DMS114 treated with DMSO at 0.1 percent for 48 hours (cell line): Measurements from ENCODE around the gene TMEM39A.
A peak's percentile ranks its signal among the peaks of the same experiment; 100 is the strongest.

Source experiments
- DNase-seq: peaks from one replicate; lab custom pipeline; 2025; ENCODE audit not compliant: unreplicated experiment; lab: John Stamatoyannopoulos, UW

TMEM39A gene

DNA sequence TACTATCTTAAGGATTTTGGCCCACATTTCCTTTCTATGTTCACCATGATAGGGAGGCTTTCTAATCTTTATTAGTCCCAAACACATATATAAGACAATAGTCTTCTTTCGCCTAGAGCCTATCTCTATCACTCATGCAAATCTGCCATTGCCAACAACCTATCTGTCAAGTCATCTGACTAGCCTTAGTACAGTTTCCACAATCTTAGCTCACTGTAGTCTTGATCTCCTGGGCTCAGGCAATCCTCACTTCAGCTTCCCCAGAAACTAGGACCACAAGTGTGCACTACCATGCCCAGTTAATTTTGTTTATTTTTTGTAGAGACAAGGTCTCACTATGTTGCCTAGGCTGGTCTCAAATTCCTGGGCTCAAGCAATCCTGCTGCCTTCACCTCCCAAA lies 6.9 kb downstream of the TMEM39A start:
- no peak for DNase-seq

- no peak for DNase-seq
These were observed 9.6 kb downstream of the TMEM39A start for GRCh38 chr3:119453822-119454221.

DNA sequence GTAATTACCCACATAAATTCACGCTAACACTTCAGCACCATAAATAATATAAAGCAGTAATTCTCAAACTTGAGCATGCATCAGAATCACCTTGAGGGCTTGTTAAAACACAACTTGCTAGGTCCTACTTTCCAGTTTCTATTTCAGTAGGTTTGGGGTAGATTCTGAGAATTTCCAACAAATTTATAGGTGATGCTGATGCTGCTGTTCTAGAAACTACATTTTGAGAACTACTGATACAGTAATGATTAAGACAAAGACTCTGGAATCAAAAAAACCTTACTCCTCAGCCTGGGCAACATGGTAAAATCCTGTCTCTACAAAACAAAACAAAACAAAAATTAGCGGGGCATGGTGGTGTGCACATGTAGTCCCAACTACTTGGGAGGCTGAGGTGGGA lies 18.8 kb downstream of the TMEM39A start:
- DNase-seq = no peak

GRCh38 chr3:119443179-119443578 lies 20.2 kb downstream of the TMEM39A start:
- DNase-seq = no peak

- DNase-seq = no peak
These were observed 25.6 kb downstream of the TMEM39A start for GRCh38 chr3:119437691-119438258.

DNA sequence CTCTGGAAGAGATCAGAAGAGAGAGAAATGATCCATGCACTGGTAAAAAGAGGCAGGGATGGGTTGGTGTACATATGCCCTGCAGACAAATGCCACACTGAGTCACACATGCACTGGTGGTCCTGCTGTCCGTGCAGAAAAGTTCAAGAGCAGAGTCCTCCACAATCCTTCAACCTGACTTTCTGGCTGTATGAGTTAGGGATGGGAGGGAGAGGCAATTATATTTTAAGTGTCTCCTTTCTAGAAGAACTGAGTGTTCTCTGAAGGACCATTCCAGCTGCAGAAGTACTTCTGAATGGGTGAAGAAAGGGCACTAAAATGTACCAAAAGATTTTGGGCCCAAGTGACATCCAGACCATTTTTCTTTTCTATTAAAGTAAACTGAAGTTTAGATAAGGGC lies 26.4 kb downstream of the TMEM39A start:
- DNase-seq = no peak

DNA sequence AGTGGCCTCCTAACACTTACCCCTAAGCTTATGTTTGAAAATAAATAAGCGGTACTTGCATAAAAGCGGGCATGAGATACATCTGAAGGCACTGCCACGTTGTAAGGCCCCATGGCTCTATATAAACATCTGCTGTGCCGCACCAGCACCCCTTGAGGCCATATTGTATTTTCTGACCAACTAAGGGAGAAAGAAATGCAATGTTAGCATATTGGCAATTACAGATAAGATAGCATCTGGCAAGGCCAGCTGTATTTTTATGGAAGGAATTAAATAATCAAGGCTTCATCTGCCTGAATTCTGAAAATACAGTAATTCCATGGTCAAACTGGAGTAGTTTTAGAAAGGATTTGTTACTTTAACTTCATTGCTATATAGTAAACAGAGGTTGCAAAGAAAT lies 28.7 kb downstream of the TMEM39A start:
- no peak for DNase-seq

DNA sequence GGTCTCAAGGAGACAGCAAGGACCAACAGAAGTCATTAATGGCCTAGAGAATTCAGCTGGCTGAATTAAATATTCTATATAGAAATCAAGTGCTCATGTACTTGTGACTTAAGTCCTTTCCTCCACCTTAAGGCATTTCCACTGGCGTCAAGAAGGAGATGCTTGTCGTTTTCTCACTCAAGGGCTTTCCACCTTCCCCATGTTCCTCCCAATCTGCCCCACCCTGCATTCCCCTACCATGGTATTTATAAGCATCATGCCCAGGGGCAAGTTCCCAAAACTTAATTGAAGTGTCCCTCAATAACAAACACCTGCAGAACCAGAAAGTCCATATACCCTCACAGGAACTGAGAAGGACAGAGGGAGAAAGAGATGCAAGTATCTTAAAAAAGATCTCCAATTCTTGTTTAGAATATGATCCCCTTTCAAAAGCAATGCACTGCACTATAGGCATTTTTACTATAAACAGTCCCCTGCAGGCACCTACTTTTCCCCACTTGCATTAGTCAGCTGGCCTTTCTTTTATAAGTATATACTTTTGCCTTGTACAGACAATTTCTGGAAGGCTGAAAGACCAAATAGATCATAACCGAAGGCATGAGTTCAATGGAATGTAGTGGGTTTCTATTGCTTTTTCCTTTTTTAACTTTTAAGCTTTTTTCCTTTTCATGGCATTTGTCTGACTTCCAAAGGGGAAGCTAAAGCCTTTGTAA lies 29.6 kb downstream of the TMEM39A start:
- DNase-seq = no peak

- no peak for DNase-seq
These were observed 34.9 kb downstream of the TMEM39A start for GRCh38 chr3:119428538-119428937.

- DNase-seq = no peak
These were observed 35.7 kb downstream of the TMEM39A start for GRCh38 chr3:119427669-119428068.

- DNase-seq = peak; percentile 16
These were observed 43.2 kb downstream of the TMEM39A start for GRCh38 chr3:119420196-119420595.

DNA sequence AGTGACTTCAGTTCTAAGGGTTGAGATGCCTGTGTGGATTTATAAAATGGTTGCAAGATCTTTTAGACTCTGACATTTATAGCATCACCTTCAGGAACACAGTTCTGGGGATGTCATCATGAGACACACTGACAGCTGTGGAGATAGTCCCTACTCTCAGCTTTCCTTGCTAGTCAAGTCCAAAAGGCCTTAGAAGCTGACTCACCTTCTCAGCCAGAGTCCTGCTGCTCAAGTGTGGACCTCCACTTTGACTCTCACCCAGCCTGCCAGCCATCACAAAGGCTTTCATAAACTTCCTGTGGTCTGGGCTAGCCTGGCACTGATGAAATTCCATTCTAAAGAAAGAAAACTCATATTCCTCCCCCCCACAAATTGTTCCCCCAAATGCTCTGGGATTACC lies 44.8 kb downstream of the TMEM39A start:
- no peak for DNase-seq

DNA sequence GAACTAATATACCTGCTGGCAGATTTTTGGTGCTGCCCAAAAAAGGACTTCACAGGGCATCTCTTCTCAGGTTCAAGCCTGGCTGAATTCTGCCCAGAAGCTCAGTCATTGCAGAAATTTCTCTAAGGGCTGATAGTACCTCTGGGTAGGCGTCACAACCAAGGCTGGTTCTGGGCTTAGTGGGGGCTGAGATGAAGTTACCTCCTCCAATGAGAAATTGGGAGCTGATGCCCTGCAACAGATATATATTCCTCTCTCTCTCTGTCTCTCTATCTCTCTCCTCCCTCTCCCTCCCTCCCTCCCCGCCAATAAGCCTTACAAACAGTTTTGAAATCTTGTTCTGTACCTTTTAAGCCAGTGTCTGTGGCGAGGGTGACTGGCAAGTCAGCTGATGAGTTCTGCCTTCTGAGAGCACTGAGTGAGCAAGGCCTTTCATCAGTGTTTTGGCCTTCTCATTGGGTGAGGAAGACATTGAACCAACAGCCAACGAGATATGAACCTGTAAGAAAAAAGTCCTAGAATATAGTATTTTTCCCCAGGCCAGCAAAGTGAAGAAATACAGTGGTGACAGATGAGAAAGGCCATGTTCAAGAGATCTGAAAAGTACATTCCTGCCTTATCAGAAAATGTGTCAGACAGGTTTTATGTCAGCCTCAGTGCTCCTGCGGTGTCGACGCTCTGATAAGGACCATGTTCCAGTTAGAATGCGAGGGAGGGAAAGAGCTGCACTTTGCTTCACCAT lies 45.5 kb downstream of the TMEM39A start:
- DNase-seq = no peak

DNA sequence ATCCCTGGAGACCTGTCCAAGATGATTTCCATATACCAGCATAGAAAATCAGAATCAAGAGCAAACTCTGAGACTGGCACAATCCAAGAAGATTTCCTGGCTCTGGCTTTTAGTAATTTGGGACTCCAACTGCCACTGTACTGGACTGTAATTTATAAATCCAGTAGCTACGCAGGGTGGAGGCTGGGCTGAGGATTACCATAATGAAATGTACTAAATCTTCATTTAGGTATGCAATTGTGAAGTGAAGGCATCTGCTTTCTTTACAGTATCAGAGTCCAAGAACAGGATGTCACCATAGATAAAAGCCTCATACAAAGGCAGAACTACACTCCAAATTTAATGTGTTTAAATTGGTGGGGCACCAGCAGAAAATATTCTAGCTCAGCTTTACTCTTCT lies 46.5 kb downstream of the TMEM39A start:
- no peak for DNase-seq

DNA sequence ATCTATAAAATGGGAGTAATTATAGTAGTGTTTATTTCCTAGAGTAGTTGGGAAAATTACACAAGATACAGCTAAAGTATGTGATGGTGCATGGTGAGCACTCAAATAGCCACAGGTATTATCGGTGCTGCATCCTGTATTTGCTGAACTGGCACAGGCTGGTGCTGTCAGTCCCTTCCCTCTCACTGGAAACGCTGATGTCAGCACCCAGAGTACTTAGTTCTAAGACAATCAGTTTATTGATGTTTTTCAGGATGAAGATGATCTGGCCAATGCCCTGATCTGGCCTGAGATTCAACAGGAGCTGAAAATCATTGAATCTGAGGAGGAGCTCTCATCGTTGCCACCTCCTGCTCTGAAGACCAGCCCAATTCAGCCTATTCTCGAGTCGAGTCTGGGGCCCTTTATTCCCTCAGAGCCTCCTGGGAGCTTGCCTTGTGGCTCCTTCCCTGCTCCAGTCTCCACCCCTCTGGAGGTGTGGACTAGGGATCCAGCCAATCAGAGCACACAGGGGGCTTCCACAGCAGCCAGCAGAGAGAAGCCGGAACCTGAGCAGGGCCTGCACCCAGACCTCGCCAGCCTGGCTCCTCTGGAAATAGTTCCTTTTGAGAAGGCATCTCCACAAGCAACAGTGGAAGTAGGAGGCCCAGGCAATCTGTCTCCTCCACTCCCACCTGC lies 49.7 kb downstream of the TMEM39A start:
- no peak for DNase-seq

DNA sequence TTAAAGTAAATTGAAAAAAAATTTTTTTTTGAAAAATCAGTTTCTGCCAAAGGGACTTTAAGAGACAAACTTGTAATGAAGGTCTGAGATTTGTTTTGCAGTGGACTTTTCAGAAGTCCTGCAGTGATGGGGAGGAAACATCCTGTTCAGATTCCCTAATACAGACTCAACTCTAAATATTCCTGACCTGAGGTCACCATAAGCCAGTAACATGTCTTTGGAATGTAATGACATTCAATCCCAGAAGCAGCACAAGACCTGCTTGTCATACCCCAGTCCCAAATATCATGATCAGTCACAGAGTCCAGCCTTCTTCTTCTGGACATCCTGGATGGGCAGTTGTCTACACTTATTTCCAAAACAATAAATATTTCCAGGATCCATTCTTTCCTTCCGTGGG lies 53.6 kb downstream of the TMEM39A start:
- DNase-seq = no peak

DNA sequence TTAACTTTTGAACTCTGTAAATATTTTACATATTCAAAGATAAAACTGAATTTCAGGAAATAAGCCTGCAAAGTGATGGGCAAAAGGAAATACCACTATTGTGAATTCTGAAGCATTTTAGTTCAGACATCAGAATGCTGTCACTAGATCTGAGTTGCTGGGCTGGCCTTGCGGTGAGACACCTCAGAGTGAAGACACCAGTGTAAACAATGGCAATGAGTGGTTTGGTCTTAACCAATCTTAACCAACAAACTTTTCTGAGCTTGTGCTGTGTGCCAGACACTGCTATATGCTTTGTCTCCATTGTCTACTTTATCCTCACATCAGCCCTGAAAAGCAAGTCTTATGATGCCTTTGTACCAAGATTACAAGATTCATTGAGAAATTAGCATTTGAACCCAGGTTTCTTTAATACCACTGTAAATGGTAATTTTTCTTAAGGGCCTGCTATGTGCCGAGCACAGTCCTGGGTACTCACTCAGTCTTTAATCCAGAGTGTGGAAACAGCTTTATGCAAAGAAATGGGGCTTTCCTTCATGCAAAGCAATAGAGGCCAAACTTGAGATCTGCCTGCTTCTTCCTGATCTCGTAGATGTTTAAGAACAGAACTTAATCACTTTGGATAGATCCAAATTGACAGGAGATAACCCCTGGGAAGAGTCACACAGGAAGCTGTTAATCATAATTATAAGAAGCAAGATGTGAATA lies 55.0 kb downstream of the TMEM39A start:
- no peak for DNase-seq

DNA sequence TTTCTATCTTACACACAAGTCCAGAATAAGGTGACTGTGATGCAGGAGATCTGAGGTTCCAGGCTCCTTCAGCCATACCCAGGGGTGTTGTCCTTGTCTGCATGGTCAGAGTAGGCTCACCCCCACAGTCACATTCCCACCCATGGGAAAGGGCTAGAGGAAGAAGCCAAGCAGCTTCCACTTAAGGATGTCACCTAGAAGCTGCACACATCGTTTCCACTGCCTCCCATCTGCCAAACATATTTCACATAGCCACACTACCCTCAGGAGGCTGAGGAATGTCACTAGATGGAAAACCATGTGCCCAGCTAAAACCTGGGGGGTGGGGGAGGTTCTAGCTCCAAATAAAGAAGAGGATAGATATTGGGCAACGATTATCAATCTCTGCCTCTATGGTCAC lies 58.1 kb downstream of the TMEM39A start:
- DNase-seq = no peak

DNA sequence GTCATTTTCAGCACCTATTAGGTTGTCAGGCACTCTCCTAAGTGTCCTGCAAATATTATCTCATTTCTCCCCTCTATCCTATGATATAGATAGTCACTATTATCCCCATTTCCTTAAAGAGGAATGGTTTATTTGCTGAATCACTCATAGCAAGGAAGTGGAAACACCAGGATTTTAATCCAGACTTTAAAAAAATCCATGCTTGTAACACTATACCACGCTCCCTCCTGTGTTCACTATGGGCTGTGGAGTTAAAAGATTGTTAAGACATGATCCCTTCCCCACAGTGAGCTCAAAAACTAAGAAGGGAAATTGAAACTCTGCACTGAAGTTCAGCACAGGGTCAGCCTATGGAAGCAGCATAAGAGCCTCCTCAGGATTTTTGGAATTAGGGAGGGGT lies 60.2 kb downstream of the TMEM39A start:
- DNase-seq = no peak

DNA sequence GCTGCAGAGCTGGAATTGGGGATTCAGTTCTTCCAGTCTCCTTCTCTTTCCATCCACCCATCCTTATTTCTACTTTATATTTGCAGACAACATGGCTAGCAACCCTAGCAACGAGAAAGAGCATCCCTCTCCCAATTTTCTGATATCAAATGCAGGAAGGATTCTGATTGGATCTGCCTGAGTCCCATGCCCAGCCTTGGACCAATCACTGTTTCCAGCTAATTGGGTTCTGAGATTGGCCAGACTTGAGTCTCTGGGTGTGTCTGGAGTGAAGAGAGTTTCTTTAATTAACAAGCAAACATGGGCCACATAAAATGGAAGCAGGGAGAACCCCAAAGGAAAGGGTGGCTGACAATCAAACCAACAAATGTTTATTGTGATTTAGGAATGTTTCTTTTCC lies 60.6 kb downstream of the TMEM39A start:
- no peak for DNase-seq
